CD4-positive, alpha-beta T cell treated with Interleukin-2 at 100 ng/mL for 4 hours (primary cell): Measurements from ENCODE around the gene CDH13.
A peak's percentile ranks its signal among the peaks of the same experiment; 100 is the strongest.

ENCODE experiments used
- DNase-seq: peaks from one replicate; pipeline ENCODE4 v3.0.0-alpha.2; 2020; ENCODE audit warnings: low spot score

CDH13 gene

DNA sequence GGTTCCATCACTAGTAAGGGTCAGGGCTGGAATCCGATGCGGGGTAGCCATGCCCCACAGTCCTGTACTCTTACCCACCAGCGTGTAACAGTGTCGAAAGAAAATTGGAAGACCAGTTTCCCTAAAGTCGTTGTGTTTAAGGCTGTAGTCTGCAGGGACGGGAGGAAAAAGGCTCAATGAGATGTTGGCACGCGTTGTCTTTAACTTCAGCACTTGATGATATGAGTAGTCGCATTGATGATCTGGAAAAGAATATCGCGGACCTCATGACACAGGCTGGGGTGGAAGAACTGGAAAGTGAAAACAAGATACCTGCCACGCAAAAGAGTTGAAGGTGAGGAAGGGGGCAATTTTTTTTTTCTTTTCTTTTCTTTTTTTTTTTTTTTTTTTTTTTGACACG lies 1182.3 kb downstream of the CDH13 start:
- DNase-seq: no peak

DNA sequence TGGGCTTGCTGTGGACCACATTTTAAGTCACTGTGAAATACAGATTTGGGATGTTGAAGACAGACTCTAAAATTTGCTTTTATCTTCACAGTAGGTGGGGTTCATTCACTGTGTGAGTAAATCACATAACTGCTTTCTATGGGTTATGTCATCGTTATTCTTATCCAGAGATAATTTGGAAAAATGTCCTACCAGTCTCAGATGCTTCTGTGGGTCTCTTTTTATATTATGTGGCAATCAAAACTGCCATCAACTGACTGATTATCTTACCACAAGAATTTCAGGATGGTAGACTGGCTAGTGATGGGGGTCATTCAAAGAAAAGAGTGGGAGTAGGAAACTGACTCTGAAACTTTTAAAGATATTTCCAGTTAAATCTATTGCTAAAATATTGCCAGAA lies 1184.1 kb downstream of the CDH13 start:
- no peak for DNase-seq

DNA sequence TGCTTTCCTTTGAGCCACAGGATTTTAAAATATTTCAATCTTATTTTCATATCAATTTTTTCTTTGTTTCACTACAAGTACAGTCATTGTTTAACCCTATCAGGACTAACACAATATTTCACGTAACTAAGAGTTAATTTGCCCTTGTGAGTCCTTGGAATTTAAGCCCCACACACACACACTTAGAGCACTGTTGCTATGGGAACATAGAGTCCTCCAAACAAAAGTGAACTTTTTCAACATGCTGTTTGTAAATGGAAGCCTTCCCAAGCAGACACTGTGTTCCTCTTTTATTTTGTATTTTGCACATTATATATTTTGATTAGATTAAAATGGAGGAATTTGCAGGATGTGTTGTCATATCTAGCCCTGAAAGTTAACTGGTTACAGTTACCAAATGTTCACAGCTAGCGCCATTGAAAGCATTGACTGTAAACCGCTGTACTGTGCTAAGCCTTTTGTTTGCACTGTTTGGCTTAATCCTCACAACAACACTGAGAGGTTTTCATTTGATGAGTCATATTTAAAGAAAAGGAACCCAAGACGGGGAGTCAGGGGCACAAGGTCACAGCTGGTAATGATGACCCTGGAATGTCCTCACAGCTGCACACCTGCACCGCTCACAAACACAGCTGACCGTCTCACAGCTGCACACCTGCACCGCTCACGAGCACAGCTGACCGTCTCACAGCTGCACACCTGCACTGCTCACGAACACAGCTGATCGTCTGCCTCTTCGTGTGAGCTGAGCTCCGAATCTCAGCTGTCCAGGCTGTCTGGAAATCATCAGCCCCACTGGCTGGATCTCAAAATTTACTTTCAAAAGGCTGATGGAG lies 1187.3 kb downstream of the CDH13 start:
- no peak for DNase-seq

DNA sequence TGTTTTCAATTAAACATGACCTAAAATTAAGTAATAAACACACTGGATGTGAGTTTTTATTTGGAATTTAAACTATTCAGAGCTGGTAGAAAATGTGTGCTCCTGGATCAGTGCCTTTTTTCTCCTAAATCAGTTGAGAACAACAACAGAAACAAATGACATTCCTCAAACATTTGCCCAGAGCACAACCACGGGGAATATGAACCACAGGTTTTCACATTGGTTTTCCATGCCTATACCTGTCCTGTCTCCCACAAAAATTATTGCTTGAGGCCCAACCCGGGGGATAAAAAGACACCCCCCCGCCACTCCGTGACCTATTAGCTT lies 1187.9 kb downstream of the CDH13 start:
- DNase-seq: no peak

DNA sequence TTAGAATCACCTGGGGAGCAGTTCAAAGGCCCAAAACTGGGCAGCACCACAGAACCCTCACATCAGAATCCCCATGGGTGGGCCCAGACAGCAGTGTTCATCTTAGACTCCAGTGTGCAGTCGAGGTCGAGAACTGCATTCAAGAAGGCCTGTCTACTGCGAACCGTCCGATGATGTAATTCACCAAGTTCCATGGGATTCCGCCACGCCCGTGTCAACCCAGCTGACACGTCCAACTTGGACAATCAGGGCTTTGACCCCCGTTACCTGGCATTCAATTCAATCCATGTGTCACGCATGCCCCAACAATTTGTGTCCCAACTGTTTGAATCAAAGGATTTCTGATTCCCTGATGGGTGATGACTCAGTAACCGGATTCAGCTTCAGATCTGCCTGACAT lies 1190.3 kb downstream of the CDH13 start:
- no peak for DNase-seq

DNA sequence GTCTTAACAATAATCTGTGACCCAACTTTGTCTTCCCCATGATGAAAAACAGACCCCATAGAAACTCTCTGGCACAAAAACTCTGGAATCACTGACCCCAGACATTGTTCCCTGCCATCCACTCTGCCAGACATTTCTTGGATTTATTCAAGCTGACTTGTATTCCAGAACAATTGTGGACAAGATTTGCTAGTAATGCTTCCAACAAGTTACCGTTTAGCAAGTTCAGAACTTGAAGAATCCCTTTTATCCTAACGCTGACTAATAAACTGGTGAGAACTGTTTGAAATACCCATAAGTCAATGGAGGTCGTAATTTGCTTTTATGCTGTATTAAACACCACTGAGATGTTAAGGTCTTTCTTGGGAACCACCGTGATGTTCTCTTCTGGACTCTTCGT lies 1191.5 kb downstream of the CDH13 start:
- DNase-seq: no peak

DNA sequence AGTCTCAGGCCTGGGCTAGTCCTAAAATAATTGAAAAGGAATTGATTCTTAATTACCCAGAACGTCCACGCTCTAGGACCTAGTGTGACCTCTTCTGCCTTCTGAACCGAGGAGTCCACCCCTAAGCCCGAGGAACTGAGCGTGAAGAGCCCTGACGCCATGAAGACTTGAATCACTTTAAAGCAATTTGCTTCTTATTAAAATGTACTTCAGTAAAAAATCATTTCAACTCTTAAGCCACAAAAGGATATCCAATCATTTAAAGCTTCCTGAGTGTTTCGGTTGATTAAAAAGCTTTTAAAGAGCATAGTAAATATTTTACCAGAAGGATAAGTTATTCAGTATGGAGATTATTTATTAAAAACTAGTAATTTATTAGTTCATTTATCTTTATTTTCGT lies 1192.6 kb downstream of the CDH13 start:
- no peak for DNase-seq

DNA sequence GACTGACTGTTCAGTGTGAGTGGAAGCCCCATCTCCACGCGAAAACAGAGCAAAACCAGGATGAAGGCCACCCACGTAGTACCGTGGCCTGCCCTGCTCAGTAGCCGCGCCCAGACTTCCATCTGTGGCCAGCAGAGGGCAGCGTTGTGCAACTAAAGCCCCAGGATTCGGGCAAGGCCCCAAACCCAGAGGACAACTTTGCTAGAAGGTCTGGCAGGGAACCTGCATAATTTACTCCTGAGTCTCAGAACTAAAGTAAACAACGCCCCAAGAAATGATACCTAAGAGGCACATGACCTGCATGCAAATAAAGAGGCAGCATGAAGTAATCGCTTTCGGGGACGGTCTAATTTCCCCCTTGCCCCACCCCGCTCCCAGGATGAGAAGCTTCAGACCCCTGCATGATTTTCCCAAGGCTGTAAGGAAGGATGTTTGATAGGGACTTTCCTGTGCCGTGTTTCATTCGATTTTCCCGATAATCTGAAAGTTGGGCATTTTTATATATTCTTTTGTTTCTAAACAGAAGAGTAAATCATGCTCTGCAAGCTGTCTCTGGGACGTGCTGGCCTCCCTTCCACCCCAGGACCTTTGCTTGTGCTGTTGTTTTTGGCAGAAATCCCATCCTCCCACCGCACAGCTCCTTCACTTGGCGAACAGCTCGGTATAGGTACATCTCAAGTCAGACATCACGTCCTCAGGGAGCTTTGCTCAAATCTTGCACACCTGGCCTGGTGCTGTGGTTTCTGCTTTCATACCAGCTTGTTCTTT lies 1199.6 kb downstream of the CDH13 start:
- DNase-seq: peak; percentile 79

DNA sequence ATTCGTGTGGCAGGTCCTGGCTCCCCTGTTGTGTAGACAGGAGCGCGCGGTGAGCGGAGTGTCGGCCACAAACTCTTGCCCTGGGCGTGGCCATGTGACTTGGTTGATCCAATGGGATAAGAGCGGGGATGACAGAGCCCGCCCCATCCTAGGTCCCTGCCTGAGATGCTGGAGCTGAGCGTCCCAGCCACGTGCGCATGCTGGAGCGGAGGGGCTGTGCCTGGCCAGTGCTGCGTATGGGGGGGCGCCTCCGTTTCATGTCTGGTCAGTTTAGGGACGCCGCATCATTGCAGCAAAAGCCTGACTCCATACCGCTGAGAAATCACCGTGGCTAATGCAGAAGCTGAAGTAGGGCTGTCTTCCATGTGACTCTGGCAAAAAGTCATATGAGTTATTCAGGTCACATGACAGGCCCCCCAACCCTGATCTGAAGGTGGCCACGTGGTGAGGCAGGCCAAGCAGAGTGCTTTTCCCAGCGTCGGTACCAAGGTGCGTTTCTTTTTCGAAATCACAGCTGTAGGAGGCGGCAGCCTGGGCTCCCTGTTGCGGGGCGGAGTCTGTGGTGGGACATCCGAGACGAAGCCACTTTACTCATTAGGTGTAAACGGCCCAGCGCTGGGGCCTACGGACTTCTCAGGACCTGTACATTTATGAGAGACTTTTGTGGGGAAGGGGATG lies 1203.5 kb downstream of the CDH13 start:
- DNase-seq: no peak

DNA sequence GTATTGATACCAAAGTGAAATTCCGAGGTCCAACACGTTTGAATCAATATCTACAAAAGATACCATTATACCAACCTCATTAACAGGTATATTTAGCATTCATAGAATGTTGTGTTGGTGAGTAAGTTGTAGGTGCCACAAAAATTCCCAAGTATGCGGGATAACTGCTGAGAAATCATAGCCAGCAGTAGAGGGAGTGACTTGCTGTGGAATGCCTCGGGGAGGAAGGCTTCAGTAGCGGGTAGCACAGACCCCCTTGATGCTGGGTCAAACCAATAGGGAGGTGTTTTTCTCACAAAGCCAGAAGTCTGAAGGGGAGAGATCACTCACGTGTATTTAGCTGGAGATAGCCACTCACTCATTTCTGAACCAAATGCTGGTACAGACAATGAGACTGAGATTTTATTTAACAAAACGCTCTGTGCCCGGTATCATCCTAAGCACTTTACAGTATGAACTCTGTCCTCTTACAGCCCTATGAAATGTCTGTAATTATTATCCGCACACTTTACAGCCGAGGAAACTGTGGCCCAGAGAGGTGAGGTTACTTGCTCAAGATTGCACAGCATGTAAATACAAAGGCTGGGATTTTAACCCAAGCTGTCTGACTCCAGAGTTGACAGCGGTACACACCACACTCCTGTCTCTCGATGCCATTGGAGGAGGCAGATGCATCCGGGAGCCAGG lies 1204.1 kb downstream of the CDH13 start:
- no peak for DNase-seq

DNA sequence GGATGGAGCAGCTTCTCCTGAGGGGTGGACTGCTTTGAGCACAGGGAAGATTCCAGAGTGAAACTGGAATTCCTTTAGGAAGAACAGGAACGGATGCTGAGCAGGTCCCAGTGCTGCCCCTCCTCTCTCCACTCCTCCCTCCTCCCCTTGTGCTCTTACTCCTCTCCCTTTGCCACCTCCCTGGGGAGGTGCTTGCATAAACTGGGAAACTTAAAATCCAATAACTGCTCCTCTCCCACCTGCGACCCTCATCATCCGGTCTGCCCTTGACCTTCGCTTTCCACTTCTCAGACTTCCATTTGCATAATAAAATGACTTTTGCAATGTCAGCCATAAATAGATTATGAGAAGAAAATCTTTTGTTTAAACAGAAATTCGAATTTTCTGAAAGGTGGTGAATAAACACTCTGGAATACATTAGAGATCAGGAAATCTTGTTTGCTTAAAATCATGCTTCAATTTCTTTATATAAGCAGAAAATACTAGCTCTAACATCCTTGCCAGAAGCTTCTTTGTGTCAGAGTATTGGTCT lies 1204.8 kb downstream of the CDH13 start:
- no peak for DNase-seq

DNA sequence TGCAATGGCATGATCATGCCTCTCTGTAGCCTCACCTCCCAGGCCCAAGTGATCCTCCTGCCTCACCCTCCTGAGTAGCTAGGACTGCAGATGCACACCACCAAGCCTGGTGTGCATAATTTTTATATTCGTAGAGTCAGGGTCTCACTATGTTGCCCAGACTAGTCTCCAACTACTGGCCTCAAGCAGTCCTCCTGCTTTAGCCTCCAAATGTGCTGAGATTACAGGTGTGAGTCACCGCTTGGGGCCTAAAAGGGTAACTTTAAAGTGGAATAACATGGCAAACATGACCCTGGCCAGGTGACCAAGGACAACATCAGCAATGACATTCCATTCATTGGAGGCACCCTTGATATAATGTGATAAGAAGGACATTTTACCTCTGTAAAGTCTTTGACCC lies 1207.2 kb downstream of the CDH13 start:
- no peak for DNase-seq

DNA sequence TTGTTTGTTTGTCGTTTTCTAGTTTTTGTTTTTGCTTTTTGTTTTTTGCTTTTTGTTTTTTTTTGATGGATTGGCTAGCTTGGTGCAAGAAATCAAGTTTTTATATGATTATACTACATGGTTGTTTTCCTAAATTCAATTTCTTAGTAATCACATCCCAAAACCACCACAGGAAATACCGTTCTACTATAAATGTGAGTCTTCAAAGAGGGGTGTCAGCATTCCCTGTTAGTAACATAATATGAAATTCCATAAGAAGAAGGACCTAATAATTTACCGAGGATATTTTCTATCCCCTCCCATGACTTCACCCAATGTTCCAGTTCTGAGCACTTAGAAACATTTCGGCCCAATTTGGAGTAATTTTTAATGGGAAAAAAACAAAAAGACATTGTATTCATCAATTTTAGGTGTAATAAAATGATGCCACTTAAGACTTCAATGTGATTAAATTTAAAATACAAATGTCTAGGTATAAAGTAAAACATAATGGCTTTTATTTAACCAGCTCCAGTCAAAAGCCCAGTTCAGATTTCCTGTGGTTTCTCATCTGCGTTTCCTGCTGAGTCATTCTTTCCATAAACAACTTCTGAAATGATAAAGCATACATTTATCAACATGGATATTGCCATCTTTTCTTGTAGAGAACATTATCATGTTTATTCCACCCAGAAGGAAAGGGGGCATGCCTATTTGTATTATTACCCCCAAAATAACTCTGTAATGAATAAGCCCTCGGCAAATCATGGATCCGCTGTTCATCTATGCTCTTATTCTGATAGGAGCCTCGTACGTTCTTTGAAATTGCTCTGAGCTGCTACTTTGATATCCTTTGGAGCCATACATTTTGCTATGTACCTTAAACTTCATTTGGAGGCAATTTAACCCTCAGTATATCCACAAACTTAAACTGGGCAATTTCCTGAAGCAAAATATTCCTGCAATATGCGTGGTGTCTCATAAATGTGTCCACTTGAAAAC lies 1209.1 kb downstream of the CDH13 start:
- DNase-seq: peak; percentile 22

DNA sequence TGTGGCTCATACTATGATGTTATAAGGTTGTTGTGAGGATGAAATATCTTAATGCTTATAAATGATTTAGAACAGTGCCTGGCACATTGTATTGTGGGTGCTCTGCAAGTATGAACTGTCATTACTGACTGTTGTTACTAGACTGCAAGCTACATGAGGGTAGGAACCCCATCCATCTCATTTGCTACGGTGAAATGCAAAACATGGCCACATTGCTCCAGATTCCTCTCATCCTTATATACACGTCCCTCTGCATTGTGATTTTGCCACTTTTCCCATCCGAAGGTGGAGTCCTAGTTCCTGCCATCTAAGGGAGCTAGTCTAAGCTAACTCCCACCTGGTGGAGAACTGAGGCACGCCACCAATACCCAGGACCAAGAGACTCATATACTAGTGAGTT lies 1210.8 kb downstream of the CDH13 start:
- no peak for DNase-seq

DNA sequence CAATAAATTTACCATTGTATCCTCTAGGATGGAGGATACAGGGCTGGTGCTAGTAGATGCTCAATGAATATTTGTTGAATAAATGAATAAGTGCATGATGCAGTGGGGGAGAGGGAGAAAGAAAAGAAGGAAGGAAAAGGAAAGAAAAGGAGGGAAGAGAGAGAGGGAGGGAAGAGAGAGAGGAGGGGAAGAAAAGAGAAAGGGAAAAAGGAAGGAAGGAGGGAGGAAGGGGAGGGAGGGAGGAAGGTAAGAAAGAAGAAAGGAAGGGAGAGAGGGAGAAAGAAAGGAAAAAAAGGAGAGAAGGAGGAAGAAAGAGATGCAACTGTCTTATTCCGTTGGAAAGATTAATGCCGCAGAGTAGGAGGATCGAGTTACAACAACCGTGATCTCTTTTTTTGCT lies 1211.4 kb downstream of the CDH13 start:
- DNase-seq: no peak

DNA sequence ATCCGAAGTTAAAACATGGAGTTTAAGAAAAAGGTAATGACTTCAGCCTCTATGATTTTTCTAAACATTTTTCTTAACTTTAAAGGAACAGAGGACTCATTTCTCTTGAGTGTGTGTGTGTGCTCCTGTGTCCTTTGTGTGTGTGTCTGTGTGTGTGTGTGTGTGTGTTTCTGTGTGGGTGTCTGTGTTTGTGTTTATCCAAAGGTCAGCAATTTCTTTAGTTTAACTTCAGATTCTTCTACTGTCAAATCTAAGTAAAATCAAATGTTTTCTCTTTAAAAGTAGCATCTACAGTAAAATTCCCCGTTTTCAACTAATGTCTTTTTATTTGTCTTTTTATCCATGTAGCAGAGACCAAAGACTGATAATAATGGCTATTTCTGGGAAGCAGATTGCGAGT lies 1212.8 kb downstream of the CDH13 start:
- DNase-seq: no peak

DNA sequence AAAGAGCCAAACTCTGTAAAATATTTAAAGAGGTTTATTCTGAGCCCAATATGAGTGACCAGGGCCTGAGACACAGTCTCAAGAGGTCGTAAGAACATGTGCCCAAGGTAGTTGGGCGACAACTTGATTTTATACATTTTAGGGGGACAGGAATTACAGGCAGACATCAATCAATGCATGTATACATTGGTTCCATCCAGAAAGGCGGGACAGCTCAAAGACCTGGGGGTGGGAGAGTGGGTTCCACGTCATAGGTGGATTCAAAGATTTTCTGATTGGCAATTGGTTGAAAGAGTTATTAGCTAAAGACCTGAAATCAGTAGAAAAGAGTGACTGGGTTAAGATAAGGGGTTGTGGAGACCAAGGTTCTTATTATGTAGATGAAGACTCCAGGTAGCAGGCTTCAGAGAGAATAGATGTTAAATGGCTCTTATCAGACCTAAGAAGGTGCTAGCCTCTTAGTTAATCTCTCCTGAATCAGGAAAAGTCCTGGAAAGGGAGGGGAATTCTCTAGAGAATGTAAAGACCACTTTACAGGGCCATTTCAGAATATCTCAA lies 1213.4 kb downstream of the CDH13 start:
- DNase-seq: no peak

DNA sequence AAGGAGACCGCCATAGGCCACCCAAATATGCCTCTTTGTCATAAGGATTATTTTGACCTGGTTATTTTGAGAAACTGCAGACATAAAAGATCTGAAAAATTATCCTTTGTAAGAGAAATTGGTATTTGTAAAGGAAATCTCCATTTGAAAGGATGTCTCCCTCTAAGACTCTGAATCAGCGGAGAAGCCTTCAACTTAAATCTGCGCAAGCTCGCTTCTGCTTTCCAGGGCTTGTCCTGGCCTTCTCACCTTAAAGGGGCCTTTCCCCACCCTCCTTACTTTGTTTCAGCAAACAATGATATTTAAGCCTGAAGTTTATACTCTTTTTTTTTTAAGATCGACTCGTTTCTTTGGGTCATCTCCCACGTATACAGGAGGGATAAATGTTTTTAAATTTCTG lies 1215.5 kb downstream of the CDH13 start:
- DNase-seq: no peak

DNA sequence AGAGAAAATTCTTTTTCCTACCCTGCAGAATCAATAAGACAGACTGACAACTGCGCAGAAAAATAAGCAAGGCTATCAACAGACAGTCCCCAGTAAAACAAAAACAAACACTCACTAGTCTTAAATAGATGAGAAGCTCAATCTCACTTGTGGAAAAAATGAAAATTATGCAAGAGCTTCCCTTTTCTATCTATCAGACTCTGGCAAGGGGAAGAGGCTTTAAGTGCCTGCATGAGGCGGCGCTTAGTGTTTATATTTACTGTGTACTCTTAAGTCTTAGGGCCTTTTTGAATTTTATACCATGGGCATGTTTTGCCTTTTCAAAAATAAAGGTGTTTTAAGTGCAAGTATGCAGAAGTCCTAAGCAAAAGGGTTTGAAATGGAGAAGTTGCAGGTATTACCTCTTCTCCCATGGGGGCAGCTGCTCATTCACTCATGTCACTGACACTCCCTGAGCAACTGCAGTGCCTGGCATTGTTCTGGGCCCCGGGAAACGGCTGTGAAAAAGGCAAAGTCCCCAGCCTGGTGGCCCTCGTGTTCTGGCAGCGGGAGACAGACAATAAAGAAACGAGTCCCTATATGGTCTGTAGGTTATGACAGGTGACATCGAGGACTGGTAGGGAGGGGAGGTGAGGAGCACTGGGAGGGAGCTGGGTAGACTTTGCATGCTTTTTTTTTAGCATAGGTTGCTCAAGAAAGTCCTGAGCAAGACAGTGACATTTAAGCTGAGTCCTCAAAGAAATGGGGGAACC lies 1216.2 kb downstream of the CDH13 start:
- no peak for DNase-seq

DNA sequence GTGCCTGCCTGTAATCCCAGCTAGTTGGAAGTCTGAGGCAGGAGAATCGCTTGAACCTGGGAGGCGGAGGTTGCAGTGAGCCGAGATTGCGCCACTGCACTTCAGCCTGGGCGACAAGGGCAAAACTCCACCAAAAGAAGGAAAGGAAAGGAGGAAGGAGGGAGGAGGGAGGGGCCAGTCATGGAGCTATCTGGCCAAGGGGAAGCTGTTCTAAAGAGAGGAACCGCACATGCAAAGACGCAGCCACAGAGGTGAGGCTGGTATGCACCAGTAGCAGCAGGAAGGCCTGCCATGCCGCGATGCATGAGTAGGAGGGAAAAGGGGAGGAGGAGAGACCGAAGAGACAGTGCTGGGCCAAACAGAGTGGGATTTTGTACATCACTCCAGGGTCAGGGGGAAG lies 1216.9 kb downstream of the CDH13 start:
- no peak for DNase-seq
